Measurements from ENCODE around the gene SYNJ2BP. TPM values are rescaled to one million over a fixed set of nuclear protein-coding genes. Genes with fewer than 3 reads are reported as not detected.

The SYNJ2BP gene
- total RNA-seq, 1 donor from 2014 or later: 40.3 TPM

DNA sequence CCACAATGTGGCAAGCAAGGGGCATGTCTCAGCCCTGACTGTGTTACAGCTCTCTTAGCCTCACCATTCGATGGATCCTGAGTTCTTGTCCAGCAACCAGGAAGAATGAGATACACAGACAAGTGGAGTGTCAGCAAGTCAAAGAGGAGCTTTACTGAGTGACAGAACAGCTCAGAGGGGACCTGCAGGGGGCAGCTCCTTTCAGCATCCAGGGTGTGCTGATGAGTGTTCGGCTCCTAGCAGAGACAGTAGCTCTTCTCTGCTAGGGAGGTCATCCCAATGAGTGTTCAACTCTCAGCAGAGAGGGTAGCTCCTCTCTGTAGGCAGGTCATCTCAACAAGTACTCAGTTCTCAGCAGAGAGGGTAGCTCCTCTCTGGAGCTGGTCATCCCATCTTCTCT, 19.1 kb downstream of the SYNJ2BP start:
- DNase-seq (ENCODE audit: low spot score) (no peak), ATAC-seq (no peak)
- intact Hi-C loops (cut with DNase I): no loop called here

DNA sequence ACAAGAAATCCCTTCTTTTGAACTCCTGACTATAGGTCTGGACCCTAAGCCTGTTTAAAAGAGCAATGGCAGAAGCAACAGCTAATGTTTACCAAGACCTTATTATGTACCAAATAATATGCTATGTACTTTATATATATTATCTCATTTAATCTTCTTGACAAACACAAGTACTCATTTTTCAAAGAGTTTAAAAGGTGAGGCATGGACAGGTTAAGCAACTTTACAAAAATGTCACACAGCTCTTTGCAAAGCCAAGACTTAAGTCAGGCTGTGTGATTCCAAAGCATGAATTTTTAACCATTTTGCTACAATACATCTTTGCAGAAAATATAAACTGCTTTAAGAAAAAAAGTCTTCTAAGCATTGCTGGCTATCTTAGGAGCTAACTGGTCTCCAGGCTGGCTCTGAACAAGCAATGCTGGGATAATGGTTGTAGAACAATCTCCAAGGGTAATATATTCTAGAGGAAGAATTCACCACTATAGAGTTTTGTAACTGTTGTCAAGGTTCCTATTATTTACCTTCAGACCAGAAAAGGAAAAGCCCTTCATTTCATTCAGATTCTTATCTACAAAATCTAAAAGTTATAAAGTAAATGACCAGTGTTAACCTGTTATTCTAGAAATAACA, 22.1 kb downstream of the SYNJ2BP start:
- ATAC-seq: no peak
- intact Hi-C loops (cut with DNase I): no loop called here
- DNase-seq (ENCODE audit: low spot score): no peak

DNA sequence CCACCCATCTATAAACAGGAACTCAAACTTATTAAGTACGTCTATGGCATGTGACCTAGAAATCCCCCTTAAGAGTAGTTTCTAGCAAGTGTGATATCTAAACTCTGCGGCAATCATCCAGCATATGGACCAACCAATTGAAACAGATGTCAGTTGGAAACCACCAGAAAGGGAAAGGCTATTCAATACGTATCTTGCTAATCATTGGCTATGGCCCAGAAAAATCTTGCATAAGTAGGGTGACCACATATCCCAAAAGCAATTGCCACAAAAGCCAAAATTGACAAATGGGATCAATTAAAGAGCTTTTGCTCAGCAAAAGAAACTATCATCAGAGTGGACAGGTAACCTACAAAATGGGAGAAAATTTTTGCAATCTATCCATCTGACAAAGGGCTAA, 24.2 kb downstream of the SYNJ2BP start:
- DNase-seq (ENCODE audit: low spot score): no peak
- ATAC-seq: no peak
- intact Hi-C loops (cut with DNase I): no loop called here

DNA sequence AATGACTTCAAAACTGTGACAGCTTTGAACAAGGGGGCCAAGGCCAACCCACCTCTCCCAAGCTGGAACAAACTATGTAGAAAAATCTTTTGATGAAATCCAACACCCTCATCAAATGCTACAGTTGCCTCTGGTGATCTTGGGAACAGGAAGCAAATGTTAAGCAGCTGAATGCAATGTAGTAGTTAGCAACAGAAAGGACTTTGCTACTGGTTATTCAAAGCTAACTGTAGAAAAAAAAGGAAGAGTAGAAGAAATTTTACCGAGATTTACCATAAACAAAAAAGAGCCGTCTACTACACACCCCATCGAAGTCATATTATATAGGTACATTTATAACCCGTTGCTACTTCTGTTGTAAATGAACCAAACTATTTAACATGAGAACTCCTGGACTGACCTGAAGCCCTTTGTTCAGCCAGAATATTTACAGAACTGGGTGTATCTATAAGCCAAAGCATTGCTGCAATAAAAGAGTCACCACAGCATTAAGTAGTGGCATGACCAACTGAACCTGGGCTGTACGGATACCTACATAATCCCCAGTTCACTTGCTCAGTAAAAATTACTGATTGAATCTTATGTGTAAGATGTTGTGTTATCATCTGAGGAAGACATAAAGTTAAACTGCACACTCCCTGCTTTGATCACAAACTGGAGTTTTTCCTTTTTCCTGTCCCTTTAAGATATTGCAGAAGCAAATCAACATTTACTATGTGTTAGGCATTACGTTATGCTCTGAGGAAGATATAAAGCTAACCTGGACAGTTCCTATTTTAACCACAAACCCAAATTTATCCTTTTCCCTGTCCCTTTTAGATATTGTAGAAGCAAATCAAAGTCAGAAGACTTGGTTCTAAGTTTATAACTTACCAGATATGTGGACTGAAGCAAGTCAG, 25.1 kb downstream of the SYNJ2BP start:
- ATAC-seq (no peak), DNase-seq (ENCODE audit: low spot score) (no peak)
- intact Hi-C loops (cut with DNase I): no loop called here

DNA sequence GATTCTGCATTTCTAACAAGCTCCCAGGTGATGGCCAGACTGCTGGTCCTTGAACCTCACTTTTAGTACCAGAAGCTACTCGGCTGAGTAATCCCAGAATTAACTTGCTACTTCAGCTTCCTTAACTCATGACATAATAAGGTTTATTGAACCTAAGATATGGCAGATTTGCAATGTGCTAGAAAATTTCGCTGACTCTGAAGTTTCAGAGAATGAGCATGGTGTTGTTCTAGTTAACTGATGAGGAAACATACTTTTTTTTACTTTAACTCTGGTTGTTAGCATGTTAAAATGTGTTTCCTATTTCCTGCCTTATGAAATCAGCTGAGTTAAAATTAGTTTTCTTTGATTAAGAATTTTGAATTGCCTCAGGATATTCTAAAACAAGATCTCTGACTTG, 34.4 kb downstream of the SYNJ2BP start:
- intact Hi-C loops (cut with DNase I): no loop called here
- DNase-seq (ENCODE audit: low spot score) (no peak), ATAC-seq (no peak)

DNA sequence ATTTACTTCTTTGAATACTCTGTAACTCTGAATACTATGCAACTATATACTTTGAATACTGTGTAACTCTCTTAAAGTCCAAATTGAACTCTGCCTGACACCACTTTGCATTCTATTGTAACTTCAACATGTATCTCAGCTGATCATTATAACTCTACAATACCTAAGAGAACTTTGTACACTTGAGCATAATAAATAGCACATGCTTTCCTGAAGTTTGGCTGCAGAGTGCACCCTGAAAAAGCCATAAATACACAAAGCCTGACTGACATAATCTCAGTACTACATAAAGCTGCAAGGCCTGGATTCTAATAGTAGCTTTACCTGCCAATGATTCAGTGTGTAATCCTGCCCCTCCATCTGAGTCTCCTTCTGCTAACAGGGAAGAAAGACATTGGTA, 36.1 kb downstream of the SYNJ2BP start:
- no peak for ATAC-seq
- intact Hi-C loops (cut with DNase I): no loop called here
- DNase-seq (ENCODE audit: low spot score): no peak

DNA sequence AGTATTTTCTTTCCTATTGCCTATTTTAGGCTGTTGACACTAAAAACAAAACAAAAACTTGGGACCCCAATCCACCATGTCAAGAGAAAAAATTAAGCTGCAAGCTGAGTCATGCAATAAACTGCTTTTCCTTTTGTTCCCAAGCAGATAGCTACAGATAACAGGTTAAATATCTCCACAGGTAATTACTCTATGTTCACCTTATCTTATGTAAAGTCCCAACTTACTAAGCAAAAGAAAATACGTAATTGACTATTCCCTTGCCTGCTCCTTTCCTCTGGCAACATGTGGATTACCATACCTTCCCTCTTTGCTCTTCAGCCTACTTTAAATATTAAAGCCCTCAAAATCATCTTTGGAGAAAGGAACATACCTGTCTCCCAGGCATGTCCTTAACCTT, 38.2 kb downstream of the SYNJ2BP start:
- ATAC-seq: no peak
- no peak for DNase-seq (ENCODE audit: low spot score)
- intact Hi-C loops (cut with DNase I): no loop called here

Other genes starting within 250 kb of the SYNJ2BP start
- 0.53 TPM for gene SLC8A3, start 228.1 kb downstream of the SYNJ2BP start, total RNA-seq
- 29.2 TPM for gene COX16, start 57.4 kb downstream of the SYNJ2BP start, total RNA-seq
- not detected for gene ADAM21, start 35.1 kb upstream of the SYNJ2BP start, total RNA-seq
- 3.6 TPM for gene ADAM20, start 117.9 kb upstream of the SYNJ2BP start, total RNA-seq
- gene MED6, start 183.6 kb upstream of the SYNJ2BP start, total RNA-seq: 44.7 TPM
- gene TTC9, start 224.8 kb upstream of the SYNJ2BP start, total RNA-seq: 11.1 TPM

Measured in sciatic nerve (tissue), 2 donors.